Heart left ventricle (tissue), 16 donors: ENCODE measurements around the gene TCAP. TPM values are rescaled to one million over a fixed set of nuclear protein-coding genes. Genes with fewer than 3 reads are reported as not detected.

Experiments used
- ATAC-seq, 4 donors: fragments of 200-7000 bp; cut with Tn5 transposase; one replicate each; pipeline ENCODE4 v1.9.1; 2020 to 2022; ENCODE audit warnings: moderate library complexity in 4 of 4, mild to moderate bottlenecking in 3 of 4, moderate number of reproducible peaks in 1 of 4
- DNase-seq, 5 donors: peaks; one replicate each; pipeline ENCODE4 v3.0.0-alpha.2; 2020
- H3K27ac ChIP-seq, 12 donors: fragments of 200-600 bp; sonication (generic) in 4 of 12; one replicate each; pipeline versions ENCODE4 v1.5.0 to v1.8.0; 2016 to 2022; ENCODE audit warnings: mild to moderate bottlenecking in 2 of 12
- H3K27me3 ChIP-seq, 9 donors: fragments of 200-600 bp; sonication (generic) in 2 of 9; one replicate each; pipeline versions ENCODE4 v1.5.1 to v1.8.0; 2016 to 2022; ENCODE audit warnings: mild to moderate bottlenecking in 3 of 9
- H3K36me3 ChIP-seq, 9 donors: fragments of 200-600 bp; sonication (generic) in 2 of 9; one replicate each; pipeline versions ENCODE4 v1.5.0 to v1.8.0; 2018 to 2022; ENCODE audit warnings: mild to moderate bottlenecking in 2 of 9
- H3K4me1 ChIP-seq, 12 donors: fragments of 200-600 bp; sonication (generic) in 4 of 12; one replicate each; pipeline versions ENCODE4 v1.5.0 to v1.8.0; 2016 to 2022; ENCODE audit warnings: mild to moderate bottlenecking in 3 of 12
- H3K4me3 ChIP-seq, 12 donors: fragments of 200-600 bp; sonication (generic) in 4 of 12; one replicate each; pipeline versions ENCODE4 v1.5.0 to v1.8.0; 2017 to 2022; ENCODE audit warnings: mild to moderate bottlenecking in 9 of 12, moderate library complexity in 4 of 12
- H3K9me3 ChIP-seq, 12 donors: fragments of 200-600 bp; sonication (generic) in 4 of 12; one replicate each; pipeline versions ENCODE4 v1.5.0 to v1.8.0; 2016 to 2022; ENCODE audit warnings: mild to moderate bottlenecking in 1 of 12
- CTCF ChIP-seq, 12 donors: fragments of 200-600 bp; sonication (generic) in 4 of 12; IDR thresholded peaks; one replicate each; pipeline versions ENCODE4 v1.5.0 to v1.8.0; 2018 to 2022; ENCODE audit warnings: antibody characterized with exemption in 12 of 12, mild to moderate bottlenecking in 5 of 12
- POLR2A ChIP-seq, 2 donors: fragments of 450-650 bp; IDR thresholded peaks; one replicate each; pipeline ENCODE4 v1.6.1; 2017; ENCODE audit warnings: antibody characterized with exemption in 2 of 2, mild to moderate bottlenecking in 2 of 2, moderate library complexity in 2 of 2
- WGBS, 4 donors: extraction: QIAGEN DNeasy Blood & Tissue Kit in 2 of 4; methylation state at CpG; one replicate each; pipeline versions ENCODE4 v1.1.5 to v1.1.7; 2013 to 2018; 5-methylcytosine and 5-hydroxymethylcytosine counted together
- intact Hi-C, 10 donors: fragments of 100-400 bp; cut with DNase I; formaldehyde crosslinking; loops; one replicate each; pipeline versions ENCODE4 v1.11.1 to v1.14.2; 2022
- polyA plus RNA-seq, 2 donors: library from polyadenylated mRNA; stranded (reverse); fragments of 200-250 nt; gene quantifications; one replicate each; pipeline ENCODE4 v1.2.3, GENCODE V29; 2013
- total RNA-seq, 9 donors: library from RNA; depleted of rRNA in 2 of 9; stranded (reverse); fragments of >200 nt in 2 of 9; fragmentation: NEBNext Ultra II Directional in 3 of 9; extraction: Animal tissue kit (Norgen Biotek cat#: 25700) in 3 of 9; gene quantifications; one replicate each; pipeline versions ENCODE4 v1.1.0 to v1.2.4, GENCODE V29; 2016 to 2023
- donor health status: ischemic (EF 13 %, LVEDD 7.1; RV severe dilation, severe dysfunction).
- donor health status: healthy with polysubstance abuse.
- donor health status: DM: no; HTN: yes; CAD: no.
- donor health status: DM: no; HTN: no; CAD: no.
- donor health status: ischemic (EF 25% LVEDD 6.9; RV normal size, moderate dysfunction).
- donor health status: ischemic (EF 25% LVEDD 5.7; RV mildly dilated, moderate dysfunction).
- donor health status: healthy.
- donor health status: DM: yes; HTN: yes; CAD: no.
- donor health status: ischemic (EF 35%, LVEDD 5.7; RV mildly dilated, moderate dysfunction).
- donor health status: nonischemic (EF 11% LVEDD 7.7; RV severe dilation, severe dysfunction).
- donor health status: DM: yes; HTN: yes; CAD: no.
- donor health status: PGD.
- donor health status: ischemic (EF 29% LVEDD 5.4; RV normal size, mild dysfunction).
- donor health status: nonischemic (EF 23%, LVEDD 6.1; RV moderate dilation, normal function).

The TCAP gene
- total and polyA plus RNA-seq, 11 donors = 2,028 to 9,343 (median 4,137) TPM

GRCh38 chr17:39674702-39675389 is 9.7 kb downstream of the TCAP start:
- Histone ChIP-seq H3K36me3 (peaks cover 0 to 6% (median 0%) of the 10 kb centered on the region in 9 donors), H3K27ac (peak overlapping the region; percentile 67 to 93 (median 90)), H3K27me3 (peaks cover 0 to 10% (median 0%) of the 10 kb centered on the region in 9 donors), H3K9me3 (no peaks in the 10 kb centered on the region), H3K4me3 (no peak overlapping the region), H3K4me1 (peaks cover 0 to 82% (median 46%) of the 10 kb centered on the region in 12 donors)
- intact Hi-C loops = loop anchor here in 5 of 10 donors (5.0 to 10.0 kb wide), 4 partner anchors 38 to 77 kb away; partner anchors contain the start of genes STARD3 (in 2 of the 5) and PPP1R1B (in 1 of the 5)
- WGBS, 4 donors = 13 to 28% (median 20%) methylated on average over 9 to 11 of the region's 11 CpGs
- ATAC-seq = peak; percentile 5 to 39 (median 18)
- no peak for TF ChIP-seq POLR2A (IDR thresholded peaks at IDR 0.05)
- no peak for TF ChIP-seq CTCF (IDR thresholded peaks at IDR 0.05)
- DNase-seq = peak; percentile 61 to 83 (median 69)

- peaks cover 0 to 83% (median 52%) of the 10 kb centered on the region in 12 donors for H3K4me1 ChIP-seq
- peak overlapping the region; percentile 67 to 93 (median 90) for H3K27ac ChIP-seq
- intact Hi-C loops = loop anchor here in 1 of 10 donors (10.0 kb wide), 1 partner anchor 51 kb away; the partner anchor contains the start of gene PPP1R1B
- 61 to 65% (median 62%) methylated on average over 10 of the region's 10 CpGs for WGBS, 4 donors
- peaks cover 0 to 9% (median 0%) of the 10 kb centered on the region in 9 donors for H3K36me3 ChIP-seq
- no peaks in the 10 kb centered on the region for H3K9me3 ChIP-seq
- no peak overlapping the region for H3K4me3 ChIP-seq
- DNase-seq = peak in 1 of 5 donors; percentile 44
- TF ChIP-seq POLR2A (IDR thresholded peaks at IDR 0.05) (no peak), CTCF (IDR thresholded peaks at IDR 0.05) (no peak)
- H3K27me3 ChIP-seq = peaks cover 0 to 6% (median 0%) of the 10 kb centered on the region in 9 donors
- ATAC-seq = no peak
These were observed 10.4 kb downstream of the TCAP start for GRCh38 chr17:39675390-39676082.

- no peaks in the 10 kb centered on the region for H3K9me3 ChIP-seq
- ATAC-seq = peak; percentile 9 to 38 (median 32)
- peak overlapping the region; percentile 73 to 93 (median 90) for H3K27ac ChIP-seq
- 17 to 26% (median 23%) methylated on average over 7 of the region's 7 CpGs for WGBS, 4 donors
- H3K4me1 ChIP-seq = peaks cover 0 to 76% (median 52%) of the 10 kb centered on the region in 12 donors
- H3K27me3 ChIP-seq = peaks cover 0 to 3% (median 0%) of the 10 kb centered on the region in 9 donors
- H3K4me3 ChIP-seq = no peak overlapping the region
- intact Hi-C loops = loop anchor here in 1 of 10 donors (10.0 kb wide), 1 partner anchor 52 kb away; the partner anchor contains the start of gene PPP1R1B
- no peak for TF ChIP-seq POLR2A (IDR thresholded peaks at IDR 0.05)
- TF ChIP-seq CTCF (IDR thresholded peaks at IDR 0.05) = no peak
- peaks cover 0 to 17% (median 0%) of the 10 kb centered on the region in 9 donors for H3K36me3 ChIP-seq
- peak; percentile 66 to 89 (median 82) for DNase-seq
These were observed 11.2 kb downstream of the TCAP start for GRCh38 chr17:39676198-39676819.
